ENCODE measurements around the gene TNNT1.

GRCh38 chr19:55160986-55161365 is 12.0 kb upstream of the TNNT1 start:
- TF ChIP-seq CTCF (IDR thresholded peaks at IDR 0.05) (no peak), ZFX (IDR thresholded peaks at IDR 0.05; ENCODE audit: borderline replicate concordance) (no peak)

Measured in 22Rv1 (cell line).